Stimulated activated naive CD4-positive, alpha-beta T cell treated with Interleukin-2 at 50 U/mL for 16 hours (primary cell): Measurements from ENCODE around the gene LYPD8.

Experiments used
- DNase-seq: peaks from one replicate; lab custom pipeline; 2025; lab: John Stamatoyannopoulos, UW

The LYPD8 gene

GRCh38 chr1:248697907-248698306 is 57.7 kb downstream of the LYPD8 start:
- DNase-seq: no peak

GRCh38 chr1:248696774-248697173 is 58.8 kb downstream of the LYPD8 start:
- no peak for DNase-seq

DNA sequence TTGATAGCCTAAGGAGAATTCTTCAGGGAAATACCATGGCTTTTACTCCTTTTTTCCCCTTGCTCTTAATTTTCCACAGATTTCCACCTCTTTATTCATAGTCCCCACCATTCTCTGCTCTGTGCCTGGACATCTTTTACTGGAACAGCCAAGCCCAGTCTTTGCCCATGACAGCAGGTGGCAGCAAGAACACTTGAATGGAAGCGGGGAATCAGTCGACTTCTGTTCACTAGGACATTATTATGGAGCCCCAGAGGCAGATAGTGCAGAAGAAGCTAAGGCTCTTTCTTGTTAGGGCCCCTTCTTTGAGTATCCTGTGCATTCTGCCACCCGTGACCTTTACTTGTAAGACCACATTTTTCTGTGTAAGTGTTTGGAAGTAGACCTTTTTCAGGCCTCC is 59.3 kb downstream of the LYPD8 start:
- no peak for DNase-seq

DNA sequence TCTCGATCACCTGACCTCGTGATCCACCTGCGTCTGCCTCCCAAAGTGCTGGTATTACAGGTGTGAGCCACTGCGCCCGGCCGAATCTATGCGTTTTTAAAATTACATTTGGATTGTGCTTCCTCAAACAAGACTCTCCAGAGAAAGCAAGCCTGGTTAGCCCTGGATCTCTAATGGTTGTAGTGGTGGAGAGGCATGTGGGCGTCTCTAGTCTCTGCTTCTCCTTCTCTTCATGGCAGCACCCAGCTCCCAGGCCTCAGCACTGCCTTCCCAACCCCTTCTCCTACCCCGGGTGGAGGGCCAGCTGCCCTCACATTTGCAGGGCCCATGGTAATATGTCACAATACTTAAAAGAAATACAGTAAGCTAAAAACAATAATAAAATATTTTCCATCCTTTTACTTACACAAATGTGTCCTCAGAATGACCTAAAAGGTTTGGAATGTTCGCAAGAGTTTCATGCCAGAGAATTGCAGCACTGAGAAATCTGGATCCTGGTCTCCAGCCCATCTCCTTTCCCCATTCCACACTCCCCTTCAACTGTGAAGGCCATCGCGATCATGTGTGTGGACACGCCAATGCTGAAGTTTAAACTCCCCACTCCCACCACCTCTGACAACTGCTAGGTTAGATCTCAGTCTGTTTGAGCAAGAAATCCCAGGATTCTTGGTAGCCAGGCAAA is 60.0 kb downstream of the LYPD8 start:
- DNase-seq: no peak

- DNase-seq: no peak
Measured at GRCh38 chr1:248691567-248692155, 63.9 kb downstream of the LYPD8 start.
